Stimulated activated CD8-positive, alpha-beta memory T cell treated with anti-CD3 and anti-CD28 coated beads, Interleukin-2, amount 100 ng/mL, for 1 hour (primary cell): ENCODE results near the gene MAPK7.

ENCODE experiments used
- DNase-seq, 2 donors: peaks; one replicate each; pipeline ENCODE4 v3.0.0-alpha.2; 2020; ENCODE audit warnings: low read depth in 2 of 2

MAPK7 gene

DNA sequence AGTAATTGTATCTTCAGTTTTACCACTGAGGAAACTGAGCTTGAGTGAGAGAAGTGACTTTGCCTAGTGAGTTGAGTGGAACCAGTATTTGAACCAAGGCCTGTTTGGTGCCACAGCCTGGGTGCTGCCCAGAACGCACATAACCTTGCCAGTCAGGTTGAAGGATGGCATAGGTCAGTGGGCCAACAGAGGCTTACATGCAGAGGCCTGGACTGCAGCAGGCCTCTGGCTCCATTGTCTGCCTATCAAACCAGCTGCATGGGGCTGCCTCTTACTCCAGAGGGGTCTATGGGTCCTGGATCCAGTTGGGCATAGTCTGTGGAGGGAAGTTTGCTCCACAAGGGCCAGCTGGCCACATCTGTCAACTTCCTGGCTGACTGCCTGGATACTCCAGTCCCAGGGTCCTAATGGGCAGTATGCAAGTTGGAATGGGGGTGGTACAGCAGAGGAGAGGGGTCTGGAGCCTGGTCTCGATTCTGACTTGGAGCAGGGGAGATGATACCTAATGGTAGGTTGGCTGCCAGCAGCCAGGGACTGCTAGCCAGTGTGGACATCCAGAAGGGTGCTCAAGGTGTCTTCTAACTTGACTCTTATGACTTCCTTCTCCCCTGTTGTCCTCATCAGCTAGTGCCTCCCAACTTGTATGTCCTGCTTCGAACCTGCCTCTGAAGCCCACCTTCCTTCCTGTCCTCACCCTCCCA lies 21.6 kb downstream of the MAPK7 start:
- DNase-seq, result no peak

DNA sequence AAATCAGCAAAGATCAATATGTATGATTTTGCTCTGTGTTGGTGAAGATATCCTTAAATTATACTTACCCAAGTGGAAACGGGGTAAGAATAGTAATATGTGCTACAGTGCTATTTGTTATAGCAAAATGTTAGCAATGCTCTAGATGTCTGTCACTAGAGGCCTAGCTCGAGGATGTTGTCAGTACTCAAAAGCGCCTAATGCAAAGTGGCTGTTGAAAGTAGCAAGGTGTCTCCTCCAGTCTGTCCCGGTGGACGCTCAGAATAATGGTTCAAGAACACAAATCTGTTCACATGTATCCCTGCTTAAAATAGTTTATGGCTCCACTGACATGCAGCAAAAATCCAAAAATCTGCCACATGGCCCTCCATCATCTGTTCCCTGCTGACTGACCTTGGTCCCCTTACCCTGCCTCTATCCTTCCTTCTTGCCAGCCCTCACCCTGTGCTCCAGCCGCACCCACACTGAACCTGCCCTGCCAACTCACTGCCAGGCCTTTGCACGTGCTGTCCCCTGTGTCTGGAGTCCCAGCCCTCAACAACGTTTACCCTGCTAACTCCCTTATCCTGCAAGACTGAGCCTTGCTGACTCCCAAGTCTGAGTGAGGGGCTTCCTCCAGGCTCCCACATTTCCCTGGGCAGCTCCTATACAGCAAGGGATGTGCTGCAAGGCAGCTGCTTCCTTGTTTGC lies 23.2 kb downstream of the MAPK7 start:
- no peak for DNase-seq

DNA sequence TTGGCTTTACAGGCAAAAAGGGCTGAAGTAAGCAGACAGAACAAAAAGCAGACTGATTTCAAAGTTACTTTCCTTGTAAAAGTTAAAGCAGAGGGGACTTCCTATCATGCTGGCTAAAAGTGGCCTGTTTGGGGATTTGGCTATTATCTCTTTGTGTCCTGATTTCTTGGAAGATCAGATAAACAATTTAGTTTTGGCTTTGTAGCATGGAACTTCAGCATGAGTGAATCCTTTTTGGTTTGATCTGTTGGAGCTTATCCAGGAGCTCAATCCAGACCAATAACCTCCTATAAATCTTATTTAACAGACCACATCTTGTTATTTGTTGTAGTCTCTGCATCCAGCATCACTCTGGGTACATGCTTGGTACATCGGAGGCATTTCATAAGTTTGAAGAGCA lies 23.9 kb downstream of the MAPK7 start:
- no peak for DNase-seq

DNA sequence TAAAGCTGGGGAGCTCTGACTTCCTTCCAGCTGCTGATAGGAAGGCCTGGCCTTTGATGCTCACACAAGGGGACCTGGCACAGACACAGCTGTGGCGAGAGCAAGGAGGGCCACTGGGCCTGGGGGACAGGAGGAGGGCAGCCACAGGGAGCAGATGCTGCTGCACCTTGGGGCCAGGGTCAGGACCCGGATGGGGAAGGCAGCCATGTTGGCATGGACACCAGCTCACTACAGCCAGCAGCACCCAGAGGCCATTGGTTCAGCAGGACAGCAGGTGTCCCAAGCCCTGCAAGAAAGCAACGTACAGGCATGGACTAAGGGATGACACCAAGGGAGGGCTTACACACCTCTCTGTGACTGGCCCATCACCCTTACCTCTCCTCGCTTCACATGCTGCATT lies 24.7 kb downstream of the MAPK7 start:
- DNase-seq, result no peak

DNA sequence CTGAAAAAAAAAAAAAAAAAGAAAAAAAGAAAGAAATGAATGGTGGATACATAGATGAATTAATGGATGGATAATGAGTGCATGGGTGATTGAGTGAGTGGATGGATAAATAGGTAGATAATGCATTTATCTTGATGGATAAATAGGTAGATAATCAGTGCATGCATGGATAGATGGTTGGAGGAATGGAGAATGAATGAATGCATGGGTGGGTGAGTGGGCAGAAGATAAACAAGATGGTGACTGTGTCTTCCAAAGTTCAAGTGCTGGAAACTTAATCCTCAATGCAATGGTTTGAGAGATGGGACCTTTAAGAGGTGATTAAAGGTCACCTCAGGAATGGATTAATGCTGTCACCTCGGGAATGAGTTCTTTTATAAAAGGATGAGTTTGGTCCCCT lies 26.0 kb downstream of the MAPK7 start:
- DNase-seq, result no peak

DNA sequence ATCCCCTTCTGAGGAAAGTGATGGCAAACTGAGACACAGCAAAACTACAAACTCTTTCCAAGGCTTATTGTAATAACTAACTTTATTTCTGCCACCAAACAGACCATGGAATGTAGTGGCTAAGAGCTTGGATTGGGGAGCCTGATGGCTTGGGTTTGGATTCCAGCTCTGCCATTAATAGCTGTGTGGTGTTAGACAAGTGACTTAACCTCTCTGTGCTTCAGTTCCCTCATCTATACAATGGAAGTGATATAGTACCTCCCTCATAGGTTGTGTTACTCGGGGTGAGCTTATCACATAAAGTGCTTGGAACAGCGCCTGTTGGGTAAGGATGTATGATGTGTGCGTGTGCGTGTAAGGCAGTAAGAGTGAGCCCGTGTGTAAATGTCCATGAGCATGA lies 26.8 kb downstream of the MAPK7 start:
- DNase-seq, result no peak

DNA sequence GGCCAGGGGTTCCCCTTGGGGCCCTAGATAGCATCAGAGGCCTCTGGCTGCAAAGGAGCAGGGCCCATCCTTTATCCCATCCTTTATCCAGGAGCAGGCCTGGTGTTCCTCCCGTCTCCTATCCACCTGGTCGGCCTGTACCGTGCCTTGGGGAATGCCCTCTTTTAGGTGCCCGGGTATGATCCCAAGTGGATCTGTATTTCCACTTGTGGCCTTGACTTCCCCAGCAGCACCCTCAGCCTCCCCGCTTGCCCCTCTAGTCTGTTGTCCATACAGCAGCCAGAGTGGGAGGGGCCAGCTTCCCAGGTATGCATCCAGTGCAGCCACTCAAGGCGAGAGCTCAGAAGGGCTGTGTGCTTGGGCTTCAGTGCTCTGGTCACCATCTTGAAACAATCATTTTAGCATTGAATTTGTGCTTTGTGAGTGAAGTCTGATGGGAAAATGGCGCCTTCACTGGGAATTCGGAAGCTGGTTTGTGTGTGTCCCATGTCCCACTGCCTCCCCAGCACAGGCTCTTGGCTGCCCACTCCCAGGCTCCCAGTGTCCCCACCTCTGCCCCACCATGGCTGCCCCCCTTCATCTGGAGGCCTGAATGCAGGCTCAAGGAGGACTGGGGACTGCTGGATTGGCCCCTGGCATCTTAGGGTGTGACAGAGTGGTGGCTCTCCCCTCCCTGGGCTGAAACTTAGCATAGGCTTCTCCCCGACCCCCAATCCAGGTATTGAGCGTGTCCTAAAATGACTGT lies 29.5 kb downstream of the MAPK7 start:
- DNase-seq, result no peak

DNA sequence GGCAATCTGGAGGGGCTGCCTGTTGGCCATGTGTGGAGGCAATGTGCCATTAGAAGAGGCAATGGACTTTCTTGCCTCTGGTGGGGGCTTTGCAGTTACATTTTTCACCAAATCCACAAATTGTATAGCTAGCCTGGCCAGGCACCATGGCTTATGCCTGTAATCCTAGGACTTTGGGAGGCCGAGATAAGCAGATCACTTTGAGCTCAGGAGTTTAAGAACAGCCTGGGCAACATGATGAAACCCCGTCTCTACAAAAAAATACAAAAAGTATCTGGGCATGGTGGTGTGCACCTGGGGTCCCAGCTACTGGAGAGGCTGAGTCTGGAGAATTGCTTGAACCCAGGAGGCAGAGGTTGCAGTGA lies 30.0 kb downstream of the MAPK7 start:
- DNase-seq, result no peak

DNA sequence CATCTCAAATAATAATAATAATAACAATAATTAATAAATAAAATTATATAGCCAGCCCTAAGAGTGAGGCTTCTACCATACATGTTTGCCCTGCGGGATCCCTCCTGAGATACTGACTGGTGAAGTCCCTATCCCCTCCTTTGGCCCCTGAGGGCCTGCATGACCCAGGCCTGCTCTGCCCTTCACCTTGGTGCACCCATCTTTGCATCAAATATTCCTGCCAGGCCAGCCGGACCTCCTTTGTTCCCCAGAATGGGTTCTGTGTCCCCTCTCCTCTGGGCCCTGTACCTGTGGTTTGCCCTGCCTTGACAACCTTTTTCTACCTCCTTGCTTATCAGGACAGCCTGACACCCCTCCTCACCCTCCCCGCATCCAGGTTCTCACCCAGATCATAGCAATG lies 30.8 kb downstream of the MAPK7 start:
- DNase-seq, result no peak

DNA sequence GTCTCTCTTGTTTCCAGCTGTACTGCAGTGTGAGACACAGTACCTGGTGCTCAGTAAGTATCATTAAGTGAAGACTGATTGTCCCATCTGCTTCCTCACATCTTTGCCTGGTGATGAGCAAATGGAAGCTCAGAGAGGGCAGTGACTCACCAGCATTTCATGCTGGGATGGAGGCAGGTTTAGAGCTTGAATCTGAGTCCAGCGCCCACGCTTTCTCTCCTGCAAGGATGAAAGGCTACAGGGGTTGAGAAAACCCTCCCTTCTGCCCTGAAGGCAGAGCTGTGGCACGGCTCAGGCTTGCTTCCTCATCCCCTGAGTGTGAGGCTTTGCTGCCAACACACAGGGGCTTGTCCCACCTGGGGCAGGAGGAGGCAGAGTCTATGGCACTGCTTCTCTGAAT lies 31.2 kb downstream of the MAPK7 start:
- DNase-seq, result no peak

DNA sequence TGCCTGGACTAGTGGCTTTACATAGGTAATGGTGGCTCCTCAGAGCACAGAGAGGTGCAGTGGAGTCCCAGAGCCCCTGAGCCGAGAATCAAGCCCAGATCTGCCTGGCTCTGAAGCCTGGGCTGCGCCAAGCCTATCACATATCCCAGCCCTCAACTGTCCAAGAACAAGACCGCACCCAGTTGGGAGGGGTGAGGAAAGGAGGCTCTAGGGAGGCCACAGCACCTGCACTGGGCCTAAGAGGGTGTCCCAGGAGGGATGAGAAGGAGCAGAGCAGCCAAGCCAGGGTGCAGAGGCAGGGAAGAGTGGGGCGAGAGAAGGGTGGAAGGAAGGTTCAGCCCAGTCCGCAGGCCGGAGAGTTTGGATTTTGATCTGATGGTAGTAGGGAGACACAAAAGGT lies 31.8 kb downstream of the MAPK7 start:
- DNase-seq, result no peak

DNA sequence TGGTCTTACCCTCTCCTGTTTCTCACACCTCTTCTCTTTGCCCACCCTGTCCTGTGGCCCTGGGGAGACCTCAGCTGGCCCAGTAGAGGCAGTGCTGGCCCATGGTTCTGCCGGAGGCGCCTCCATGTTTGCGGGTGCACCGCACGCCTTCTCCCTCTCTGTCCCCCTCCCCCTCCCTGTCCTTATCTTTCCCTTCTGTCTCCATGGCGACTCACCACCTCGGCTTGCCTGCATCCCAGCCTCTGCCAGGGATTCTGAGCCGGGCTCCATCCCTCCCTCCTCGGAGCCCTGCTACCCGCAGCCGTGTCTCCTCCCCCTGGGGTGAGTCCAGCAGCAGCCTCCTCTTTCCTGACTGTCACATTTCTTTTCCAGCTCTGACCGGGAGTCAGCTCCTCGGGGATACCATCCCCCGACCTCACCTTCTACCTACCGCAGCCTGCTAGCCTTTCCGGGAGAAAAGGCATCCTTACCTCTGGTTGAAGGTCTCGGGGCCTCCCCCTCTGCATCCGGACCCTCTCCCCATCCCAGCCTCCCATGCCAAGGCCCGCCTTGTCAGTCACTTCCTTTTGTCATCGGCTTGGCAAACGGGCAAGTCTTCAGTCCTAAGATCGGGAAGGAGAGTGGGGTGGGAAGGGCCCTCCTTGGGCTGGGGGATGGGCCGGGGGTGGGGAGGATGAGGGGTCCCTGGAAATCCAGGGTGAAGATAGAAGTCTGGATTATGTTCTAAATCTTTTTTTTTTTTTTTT lies 32.8 kb downstream of the MAPK7 start, which contains the start of gene RNF112:
Gene RNF112 (plus strand): TSS at position 358 of the 746 bp plus-strand sequence. CDS start 177 bp downstream, at position 535.
- no peak for DNase-seq

DNA sequence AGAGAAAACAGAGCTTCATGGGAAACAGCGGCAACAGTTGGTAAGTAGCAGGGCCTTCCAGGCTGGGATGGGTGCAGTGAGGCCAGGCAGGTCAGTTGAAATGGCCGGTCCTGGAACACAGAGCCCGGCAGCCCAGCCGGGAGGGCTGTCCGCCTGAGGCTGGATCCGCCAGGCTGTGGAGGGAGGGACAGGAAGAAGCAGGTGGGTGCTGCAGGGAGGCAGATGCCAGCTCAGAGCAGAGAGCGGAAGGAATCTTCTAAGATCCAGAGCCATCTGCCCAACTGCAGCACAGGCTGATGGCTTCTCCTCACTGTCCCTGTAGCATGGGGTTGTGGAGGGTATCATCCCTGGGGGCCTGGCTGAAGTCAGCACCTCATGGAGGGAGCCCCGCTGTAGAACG lies 33.3 kb downstream of the MAPK7 start:
- no peak for DNase-seq

DNA sequence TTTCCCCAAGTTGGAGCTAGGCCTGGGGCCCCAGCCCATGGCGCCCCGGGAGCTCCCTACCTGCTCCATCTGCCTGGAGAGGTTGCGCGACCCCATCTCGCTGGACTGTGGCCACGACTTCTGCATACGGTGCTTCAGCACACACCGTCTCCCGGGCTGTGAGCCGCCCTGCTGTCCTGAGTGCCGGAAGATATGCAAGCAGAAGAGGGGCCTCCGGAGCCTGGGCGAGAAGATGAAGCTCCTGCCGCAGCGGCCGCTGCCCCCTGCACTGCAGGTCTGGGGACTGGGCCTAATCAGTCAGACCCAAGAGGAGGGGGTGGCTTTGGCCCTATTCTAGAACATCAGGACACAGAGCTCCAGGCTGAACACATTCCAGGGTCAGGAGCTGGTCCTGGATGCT lies 34.2 kb downstream of the MAPK7 start:
- no peak for DNase-seq

DNA sequence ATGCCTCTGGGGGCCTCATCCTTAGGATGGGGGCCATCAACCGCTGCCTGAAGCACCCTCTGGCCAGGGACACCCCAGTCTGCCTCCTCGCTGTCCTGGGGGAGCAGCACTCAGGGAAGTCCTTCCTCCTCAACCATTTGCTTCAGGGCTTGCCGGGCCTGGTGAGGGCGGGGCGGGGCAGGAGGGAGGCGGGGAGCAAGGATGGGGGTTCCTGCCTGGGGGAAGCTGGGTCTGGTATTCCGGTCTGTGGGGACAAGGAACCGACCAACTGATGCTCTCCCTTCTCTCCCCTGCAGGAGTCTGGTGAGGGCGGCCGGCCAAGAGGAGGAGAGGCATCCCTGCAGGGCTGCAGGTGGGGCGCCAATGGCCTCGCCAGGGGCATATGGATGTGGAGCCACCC lies 34.7 kb downstream of the MAPK7 start:
- no peak for DNase-seq

DNA sequence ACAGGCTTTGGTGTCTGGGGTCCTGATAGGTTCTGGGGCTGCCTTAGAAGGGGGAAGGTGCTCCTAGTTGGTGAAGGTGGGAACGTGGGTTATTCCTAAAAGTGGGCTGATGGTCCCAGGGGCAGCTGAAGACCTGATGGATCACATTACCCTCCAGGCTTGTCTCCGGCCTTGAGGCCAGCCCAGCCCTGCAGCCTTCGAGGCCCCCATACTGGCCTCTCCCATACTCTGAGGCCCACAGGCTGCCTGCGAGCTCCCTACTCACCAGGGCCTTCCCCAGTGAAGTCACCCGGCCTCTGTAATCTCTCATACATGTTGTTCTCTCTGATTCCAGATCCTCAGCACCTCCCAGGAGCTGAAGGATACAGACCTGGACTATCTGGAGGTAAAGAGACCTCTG lies 35.5 kb downstream of the MAPK7 start:
- DNase-seq, result no peak

DNA sequence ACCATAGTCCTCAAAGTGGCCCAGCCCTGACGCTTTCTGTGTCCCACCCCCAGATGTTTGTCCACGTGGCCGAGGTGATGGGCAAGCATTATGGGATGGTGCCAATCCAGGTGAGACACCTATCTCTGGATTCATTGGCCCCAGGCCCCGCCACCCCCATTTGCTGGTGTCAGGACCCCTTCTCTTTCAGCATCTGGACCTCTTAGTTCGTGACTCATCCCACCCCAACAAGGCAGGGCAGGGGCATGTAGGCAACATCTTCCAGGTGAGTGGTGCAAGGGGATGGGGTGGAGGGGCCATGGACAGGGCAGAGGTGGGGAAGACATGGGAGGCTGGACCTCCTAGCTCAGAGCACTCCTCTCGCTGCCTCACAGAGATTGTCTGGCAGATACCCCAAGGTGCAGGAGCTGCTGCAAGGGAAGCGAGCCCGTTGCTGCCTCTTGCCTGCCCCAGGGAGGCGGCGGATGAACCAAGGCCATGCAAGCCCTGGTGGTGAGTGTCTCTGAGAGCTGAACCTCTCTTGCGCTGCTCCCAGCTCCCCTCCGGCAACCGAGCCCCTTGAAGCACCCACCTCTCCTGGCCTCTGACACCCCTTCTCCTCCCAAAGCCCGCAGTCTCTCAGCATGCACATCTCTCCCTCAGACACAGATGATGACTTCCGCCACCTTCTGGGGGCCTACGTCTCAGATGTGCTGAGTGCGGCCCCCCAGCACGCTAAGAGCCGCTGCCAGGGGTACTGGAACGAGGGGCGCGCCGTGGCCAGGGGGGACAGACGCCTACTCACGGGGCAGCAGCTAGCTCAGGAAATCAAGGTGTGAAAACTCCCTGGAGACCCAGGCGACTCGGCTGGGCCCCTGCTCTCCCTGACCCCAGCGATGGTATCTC lies 36.3 kb downstream of the MAPK7 start:
- no peak for DNase-seq

DNA sequence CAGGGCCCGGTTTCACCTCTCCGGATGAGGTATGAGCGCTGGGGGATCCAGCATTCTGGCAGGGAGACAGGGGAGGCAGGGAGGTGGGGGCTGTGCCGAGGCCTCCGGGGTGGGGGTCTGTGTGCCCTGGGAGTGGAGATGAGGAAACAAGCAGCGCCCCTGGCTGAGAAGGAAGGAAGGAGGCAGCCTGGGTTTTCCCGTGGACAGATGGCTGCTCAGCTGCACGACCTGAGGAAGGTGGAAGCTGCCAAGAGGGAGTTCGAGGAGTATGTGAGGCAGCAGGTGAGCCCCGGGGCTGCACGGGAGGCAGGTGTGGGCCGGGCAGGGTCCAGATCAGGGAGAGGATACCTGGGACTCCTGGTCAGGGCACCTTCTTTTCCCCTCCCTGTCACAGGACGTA lies 37.0 kb downstream of the MAPK7 start:
- DNase-seq, result no peak

DNA sequence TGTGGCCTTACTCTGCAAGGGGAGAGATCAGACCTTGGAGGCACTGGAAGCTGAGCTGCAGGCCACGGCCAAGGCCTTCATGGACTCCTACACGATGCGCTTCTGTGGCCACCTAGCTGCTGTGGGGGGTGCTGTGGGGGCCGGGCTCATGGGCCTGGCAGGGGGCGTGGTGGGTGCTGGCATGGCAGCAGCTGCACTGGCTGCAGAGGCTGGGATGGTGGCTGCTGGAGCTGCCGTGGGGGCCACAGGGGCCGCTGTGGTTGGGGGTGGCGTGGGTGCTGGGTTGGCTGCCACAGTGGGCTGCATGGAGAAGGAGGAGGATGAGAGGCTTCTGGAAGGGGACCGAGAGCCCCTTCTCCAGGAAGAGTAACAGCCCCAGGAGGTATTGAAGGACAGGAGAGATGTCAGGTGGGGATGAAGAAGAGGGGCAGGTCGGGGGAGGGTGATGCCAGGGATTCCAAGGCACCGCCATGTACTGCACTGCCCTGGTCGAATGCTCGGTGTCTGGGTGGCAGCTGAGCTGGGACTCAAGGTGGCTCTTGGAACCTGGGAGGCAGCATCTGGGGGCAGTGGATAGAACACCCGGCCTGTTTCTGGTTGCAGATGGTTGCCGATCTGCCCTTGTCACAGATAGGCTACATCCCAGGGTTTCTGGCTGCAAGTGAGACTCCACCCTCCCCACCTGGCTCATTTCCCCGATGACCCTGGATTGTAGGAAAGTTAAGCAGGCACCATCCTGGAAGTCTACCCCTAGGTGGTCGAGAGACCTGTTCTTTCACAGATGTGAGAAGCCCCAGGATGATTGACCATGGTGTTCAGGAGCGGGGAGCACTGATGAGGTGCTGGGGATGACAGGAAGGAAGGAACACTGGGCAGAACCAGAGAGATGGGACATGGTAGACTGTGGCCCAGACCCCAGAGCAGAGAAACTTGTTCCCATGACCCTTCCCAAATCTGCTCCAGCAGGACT lies 37.8 kb downstream of the MAPK7 start:
- DNase-seq, result no peak

DNA sequence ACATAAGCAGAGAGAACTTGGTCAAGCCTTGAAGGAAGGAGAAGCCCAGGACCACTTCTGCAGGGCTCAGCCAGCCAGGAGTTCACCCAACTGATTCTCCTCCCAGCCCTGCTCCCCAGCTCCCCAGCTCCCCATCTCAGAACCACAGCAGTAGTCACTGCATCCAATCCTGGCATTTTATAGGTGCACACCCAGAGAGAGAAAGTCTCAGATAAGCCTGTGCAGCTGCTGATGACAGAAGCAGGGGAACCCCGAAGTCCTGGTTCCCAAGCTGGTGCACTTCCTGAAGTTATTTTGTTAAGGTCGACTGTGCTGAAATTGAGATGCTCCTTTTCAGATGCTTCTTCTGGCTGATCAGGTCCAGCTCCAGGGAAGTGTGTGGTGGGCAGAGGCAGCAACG lies 39.3 kb downstream of the MAPK7 start:
- no peak for DNase-seq
